CD4-positive, alpha-beta T cell treated with Interleukin-6 at 100 ng/mL for 8 hours (primary cell): ENCODE results near the gene HAP1.
"Not testable (repeated sequence)": the region's sequence is repeated elsewhere in the genome, so short reads cannot be mapped to it uniquely, and the experiment has no call there.

Experiments used
- DNase-seq: peaks from one replicate; pipeline ENCODE4 v3.0.0-alpha.2; 2020; ENCODE audit warnings: mixed read lengths, low spot score

HAP1 gene

DNA sequence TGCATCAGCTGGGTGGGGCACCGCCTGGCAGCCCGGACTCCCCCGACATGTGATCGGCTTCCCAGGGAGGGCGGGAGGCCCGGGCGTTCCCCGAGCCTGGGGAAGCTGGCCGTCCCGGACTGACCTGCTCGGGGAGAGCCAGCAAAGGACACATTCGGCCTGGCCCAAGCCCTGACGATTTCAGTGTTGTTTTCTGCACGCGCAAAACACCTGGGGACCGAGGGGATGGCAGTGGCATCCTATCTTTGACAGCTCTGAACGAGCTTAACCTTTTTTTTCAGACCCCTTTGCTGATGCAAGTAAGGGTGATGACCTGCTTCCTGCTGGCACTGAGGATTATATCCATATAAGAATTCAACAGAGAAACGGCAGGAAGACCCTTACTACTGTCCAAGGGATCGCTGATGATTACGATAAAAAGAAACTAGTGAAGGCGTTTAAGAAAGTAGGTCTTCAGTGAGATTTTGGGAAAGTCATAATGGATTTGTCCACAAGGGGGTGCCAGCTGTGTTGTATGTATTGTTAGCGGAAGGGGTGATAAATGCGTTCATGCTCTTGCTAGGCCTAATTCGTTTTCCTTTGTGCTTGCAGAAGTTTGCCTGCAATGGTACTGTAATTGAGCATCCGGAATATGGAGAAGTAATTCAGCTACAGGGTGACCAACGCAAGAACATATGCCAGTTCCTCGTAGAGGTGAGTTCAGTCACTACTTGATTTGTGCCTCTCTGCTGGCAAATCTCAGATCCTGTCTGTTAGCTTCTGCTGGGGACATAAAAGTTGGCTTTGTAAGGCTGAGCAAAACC lies 44.7 kb downstream of the HAP1 start:
- DNase-seq = peak; percentile 60

DNA sequence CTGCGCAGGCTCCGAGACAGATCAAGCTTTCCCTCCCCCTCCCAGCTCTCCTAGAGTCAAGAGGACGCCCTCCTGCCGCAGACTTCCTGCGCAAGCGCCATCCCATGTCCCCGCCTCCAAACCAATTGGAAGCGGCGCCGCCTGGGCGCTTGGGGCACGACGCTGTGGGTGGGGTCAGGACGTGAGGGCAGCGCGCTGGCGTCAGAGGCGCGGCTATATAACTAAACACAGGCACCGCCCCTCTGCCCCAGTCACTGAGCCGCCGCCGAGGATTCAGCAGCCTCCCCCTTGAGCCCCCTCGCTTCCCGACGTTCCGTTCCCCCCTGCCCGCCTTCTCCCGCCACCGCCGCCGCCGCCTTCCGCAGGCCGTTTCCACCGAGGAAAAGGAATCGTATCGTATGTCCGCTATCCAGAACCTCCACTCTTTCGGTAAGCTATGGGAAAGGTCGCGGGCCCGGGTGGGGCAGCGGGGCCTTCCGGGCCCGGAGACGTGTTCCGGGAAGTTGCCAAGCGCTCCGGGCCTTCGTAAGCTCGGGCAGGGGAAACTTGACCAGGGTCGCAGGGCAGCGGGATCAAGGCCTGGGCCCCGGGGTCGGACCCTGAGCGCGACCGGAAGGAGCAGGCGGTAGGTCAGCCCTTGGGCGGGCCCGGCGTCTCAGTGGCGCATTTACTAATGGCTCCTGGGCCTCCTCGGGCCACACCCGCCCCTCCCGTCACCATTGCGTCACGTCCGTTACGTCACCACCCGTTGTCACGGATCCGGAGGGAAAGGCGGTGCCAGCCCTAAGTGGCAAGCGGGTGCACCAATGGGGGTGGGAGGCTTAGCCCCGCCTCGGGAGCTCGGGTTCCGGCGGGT lies 45.6 kb downstream of the HAP1 start, which contains the start of gene EIF1:
TSS of gene EIF1 (plus strand) at position 245 of the 856 bp plus-strand sequence. CDS start at position 399, 154 bp downstream.
- DNase-seq = peak; percentile 100

GRCh38 chr17:41687828-41688640 lies 46.4 kb downstream of the HAP1 start:
- peak; percentile 71 for DNase-seq

DNA sequence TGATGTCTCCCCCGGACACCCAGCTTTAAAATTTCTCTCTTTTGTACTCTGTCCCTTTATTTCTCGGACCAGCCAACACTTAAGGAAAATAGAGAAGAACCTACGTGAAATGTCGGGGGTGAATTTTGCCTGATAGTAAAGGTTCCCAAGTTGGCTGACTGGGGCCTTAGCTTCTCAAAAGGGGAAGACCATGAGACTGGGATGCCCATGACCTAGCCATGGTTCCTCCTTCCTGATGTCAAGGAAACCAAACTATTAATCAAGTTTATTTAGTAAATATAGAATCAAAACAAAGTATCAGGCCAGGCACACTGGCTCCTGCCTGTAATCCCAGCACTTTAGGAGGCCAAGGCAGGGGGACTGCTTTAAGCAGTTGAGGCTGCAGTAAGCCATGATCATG lies 48.2 kb downstream of the HAP1 start:
- DNase-seq = no peak

- DNase-seq = not testable (repeated sequence)
Observed at GRCh38 chr17:41685753-41686152, 48.7 kb downstream of the HAP1 start.

DNA sequence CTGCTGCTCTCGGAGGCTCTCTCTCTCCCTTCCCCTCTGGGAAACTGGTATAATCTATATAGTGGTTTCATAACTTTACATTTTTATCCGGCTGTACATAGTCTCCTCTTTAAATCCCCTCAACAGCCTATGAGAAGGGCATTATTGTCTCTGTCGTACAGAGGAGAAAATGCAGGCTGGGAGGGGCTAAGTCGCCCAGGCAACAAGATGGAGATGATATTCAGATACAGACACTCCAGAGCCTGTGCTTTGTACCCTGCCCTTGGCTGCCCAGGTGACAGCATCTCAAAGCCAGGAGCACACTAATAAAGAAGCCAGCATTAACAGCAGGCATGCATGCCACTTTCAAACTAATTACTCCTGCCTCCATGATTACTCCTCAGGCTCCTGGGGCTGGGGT lies 50.4 kb downstream of the HAP1 start:
- no peak for DNase-seq

DNA sequence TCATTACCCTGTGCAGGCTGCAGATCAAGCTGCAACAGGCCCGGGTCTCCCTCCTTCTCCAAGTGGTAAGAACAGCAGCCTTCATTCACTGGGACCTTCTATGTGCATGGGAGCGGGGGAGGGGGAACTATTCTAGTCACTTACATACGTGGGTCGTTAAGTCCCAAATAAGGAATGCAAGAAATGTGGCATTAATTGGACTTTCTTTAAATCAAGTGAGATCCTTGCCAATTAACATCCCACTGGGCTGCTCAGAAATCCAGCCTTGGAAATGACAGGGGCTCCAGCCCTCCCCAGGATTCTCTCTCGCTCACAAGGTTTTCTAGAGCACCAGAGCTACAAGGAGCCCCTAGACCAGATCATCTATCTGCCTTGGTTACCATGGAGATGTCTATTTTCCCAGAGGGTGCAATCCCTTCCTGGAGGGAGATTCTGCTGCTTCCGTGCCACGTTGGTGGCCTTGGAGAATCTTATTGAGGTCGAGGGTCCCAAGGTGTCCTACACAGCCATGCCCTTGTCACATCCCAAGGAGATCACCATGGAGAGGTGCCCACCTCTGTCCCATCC lies 50.9 kb downstream of the HAP1 start:
- no peak for DNase-seq

- DNase-seq = no peak
Observed at GRCh38 chr17:41682631-41683030, 51.8 kb downstream of the HAP1 start.

DNA sequence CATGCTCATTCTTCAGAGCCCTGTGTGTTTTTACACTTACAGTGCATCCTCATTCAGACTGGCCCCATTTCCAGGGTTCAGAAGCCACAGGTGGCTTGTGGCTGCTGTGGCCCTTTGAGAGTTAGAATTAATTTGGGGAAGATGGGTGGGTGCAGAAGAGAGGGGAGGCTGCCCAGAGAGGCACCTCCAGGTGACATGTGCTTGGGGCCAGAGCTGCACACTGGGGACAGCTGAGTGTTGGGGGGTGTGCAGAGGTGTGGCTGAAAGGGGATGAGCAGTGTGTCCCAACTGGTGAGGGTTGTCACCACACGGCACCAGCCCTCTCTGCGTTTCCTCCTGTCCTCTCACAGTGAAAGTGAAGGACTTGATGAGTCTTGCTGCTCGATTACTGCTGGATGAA lies 52.7 kb downstream of the HAP1 start:
- no peak for DNase-seq

- DNase-seq = no peak
Observed at GRCh38 chr17:41680426-41681040, 53.9 kb downstream of the HAP1 start.

- no peak for DNase-seq
Observed at GRCh38 chr17:41679740-41680425, 54.6 kb downstream of the HAP1 start.

DNA sequence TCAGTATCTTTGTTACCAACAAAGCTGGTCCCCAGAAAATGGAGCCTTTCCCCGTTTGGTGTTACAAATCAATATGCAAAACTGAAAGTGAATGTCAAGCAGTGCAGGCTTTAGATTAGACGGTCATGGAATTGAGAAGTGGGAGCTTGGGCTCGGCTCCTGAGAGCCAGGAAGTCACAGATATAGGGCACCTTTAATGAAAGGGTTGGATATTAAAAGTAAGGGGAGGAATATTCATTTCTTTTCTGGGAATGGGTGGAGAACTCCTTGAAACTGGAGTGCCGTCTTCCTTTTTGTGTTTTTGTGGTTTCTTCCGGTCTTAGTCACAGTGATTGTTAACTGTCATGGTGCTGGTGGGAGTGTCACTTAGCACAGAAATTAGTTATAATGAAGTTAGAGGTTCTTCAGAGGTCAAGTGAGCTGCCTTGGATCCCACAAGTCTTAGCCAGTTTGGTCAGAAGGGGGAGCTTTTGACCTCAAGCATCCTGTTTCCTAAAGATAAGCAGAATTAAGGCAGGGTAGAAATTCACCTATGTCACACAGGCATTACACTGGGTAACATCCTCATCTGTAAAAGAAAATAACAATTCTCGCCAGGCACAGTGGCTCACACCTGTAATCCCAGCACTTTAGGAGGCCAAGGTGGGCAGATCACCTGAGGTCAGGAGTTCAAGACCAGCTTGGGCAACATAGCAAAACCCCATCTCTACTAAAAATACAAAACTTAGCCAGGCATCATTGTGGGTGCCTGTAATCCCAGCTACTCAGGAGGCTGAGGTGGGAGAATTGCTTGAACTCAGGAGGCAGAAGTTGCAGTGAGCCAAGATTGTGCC lies 55.3 kb downstream of the HAP1 start:
- peak; percentile 85 for DNase-seq

DNA sequence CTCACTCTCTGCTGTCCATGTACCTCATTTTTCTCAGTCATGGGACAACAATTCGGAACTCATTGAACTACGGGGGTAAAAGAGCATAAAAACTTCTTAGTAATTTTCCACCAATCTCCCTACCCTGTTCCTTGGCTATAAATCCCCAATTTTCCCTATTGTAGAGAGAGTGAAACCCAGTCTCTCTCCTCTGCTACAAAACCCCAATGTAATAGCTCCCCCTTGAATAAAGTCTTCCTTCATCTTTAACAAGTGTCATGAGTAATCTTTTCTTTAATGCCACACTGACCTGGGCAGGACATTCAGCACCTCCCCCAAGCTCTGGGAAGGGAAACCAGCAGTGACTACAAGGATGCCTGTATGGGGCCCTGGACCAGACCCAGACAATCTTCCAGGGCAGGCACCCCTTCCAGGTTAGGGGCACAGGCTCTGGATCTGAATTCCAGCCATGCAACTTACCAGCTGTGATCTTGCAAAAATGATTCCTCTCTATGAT lies 56.0 kb downstream of the HAP1 start:
- DNase-seq = no peak

- DNase-seq = no peak
Observed at GRCh38 chr17:41676058-41676419, 58.4 kb downstream of the HAP1 start.

- DNase-seq = not testable (repeated sequence)
Observed at GRCh38 chr17:41675157-41676057, 59.0 kb downstream of the HAP1 start.
